ENCODE results near the gene C12orf54. TPM values are rescaled to one million over a fixed set of nuclear protein-coding genes. Genes with fewer than 3 reads are reported as not detected.
A peak's percentile ranks its signal among the peaks of the same experiment; 100 is the strongest.
"Not testable (repeated sequence)": the region's sequence is repeated elsewhere in the genome, so short reads cannot be mapped to it uniquely, and the experiment has no call there.

C12orf54 gene
- total RNA-seq = under 1 TPM in 1 of 6 donors, not detected in 5; 0.64 TPM

- H3K27ac ChIP-seq = no peak within 1 kb of the TSS
- H3K4me1 ChIP-seq = no peaks in the 10 kb centered on the region
- no peaks in the 10 kb centered on the region for H3K36me3 ChIP-seq
- ATAC-seq (ENCODE audit: low FRiP score in 2 of 2) (no peak), DNase-seq (no peak)
- no peaks in the 10 kb centered on the region for H3K27me3 ChIP-seq
- H3K9me3 ChIP-seq = no peaks in the 10 kb centered on the region
- H3K4me3 ChIP-seq = no peak within 1 kb of the TSS
- TF ChIP-seq EP300 (IDR thresholded peaks at IDR 0.05) (no peak), POLR2A (IDR thresholded peaks at IDR 0.05) (no peak), CTCF (IDR thresholded peaks at IDR 0.05) (no peak), POLR2AphosphoS5 (IDR thresholded peaks at IDR 0.05) (no peak)
- 89 to 93% methylated on average over 2 of the region's 2 CpGs for WGBS, 2 donors
These were observed at the start of gene C12orf54 for GRCh38 chr12:48482198-48482597. Gene C12orf54, plus strand, starts transcription at chr12:48482498. Its CDS starts 799 bp downstream, at chr12:48483297.

DNA sequence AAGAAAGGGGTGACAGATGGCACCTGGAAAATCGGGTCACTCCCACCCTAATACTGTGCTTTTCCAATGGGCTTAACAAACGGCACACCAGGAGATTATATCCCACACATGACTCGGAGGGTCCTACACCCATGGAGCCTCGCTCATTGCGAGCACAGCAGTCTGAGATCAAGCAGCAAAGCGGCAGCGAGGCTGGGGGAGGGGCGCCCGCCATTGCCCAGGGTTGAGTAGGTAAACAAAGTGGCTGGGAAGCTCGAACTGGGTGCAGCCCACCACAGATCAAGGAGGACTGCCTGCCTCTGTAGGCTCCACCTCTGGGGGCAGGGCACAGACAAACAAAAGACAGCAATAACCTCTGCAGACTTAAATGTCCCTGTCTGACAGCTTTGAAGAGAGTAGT is 48.3 kb upstream of the C12orf54 start:
- not testable (repeated sequence) for H3K27me3 ChIP-seq; ATAC-seq (ENCODE audit: low FRiP score in 2 of 2); H3K36me3 ChIP-seq; H3K4me3 ChIP-seq; H3K4me1 ChIP-seq; H3K9me3 ChIP-seq; H3K27ac ChIP-seq
- 90 to 91% methylated on average over 10 of the region's 10 CpGs for WGBS, 2 donors
- DNase-seq = peak in 1 of 2 donors; percentile 54

DNA sequence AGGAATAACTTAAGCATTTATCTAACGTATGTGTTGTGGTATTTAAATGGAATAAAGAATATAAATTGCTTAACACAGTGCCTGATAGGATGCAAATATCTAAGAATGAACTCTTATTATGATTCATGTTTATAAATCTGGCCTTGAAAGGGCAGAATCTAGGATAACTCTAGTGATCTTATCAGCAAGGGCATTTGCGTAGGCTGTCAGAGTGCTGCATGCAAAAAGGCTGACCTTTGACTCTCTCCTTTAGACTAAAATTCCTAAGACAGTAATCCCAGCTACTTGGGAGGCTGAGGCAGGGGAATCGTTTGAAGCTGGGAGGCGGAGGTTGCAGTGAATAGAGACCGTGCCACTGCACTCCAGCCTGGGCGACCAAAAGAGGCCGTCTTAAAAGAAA is 41.2 kb upstream of the C12orf54 start:
- no peaks in the 10 kb centered on the region for H3K36me3 ChIP-seq
- 69 to 77% methylated on average over 7 of the region's 7 CpGs for WGBS, 2 donors
- no peak for ATAC-seq (ENCODE audit: low FRiP score in 2 of 2)

GRCh38 chr12:48442179-48442847 is 40.0 kb upstream of the C12orf54 start:
- no peaks in the 10 kb centered on the region for H3K9me3 ChIP-seq
- H3K36me3 ChIP-seq = no peaks in the 10 kb centered on the region
- H3K27me3 ChIP-seq = no peaks in the 10 kb centered on the region
- H3K27ac ChIP-seq = no peak overlapping the region
- WGBS, 2 donors = 93 to 96% methylated on average over 3 of the region's 3 CpGs
- DNase-seq (no peak), ATAC-seq (ENCODE audit: low FRiP score in 2 of 2) (no peak)
- H3K4me1 ChIP-seq = no peaks in the 10 kb centered on the region
- no peak overlapping the region for H3K4me3 ChIP-seq
- no peak for TF ChIP-seq CTCF (IDR thresholded peaks at IDR 0.05)
- no peak for TF ChIP-seq EP300 (IDR thresholded peaks at IDR 0.05)
- TF ChIP-seq POLR2A (IDR thresholded peaks at IDR 0.05) = no peak
- TF ChIP-seq POLR2AphosphoS5 (IDR thresholded peaks at IDR 0.05) = no peak

More for the DNA sequence above, 41.2 kb upstream of the C12orf54 start:
- H3K4me3 ChIP-seq = no peak overlapping the region
- H3K9me3 ChIP-seq = no peaks in the 10 kb centered on the region
- H3K4me1 ChIP-seq = no peaks in the 10 kb centered on the region
- H3K27ac ChIP-seq = no peak overlapping the region
- no peak for DNase-seq
- TF ChIP-seq EP300 (IDR thresholded peaks at IDR 0.05) (no peak), POLR2A (IDR thresholded peaks at IDR 0.05) (no peak), CTCF (IDR thresholded peaks at IDR 0.05) (no peak), POLR2AphosphoS5 (IDR thresholded peaks at IDR 0.05) (no peak)
- H3K27me3 ChIP-seq = no peaks in the 10 kb centered on the region

DNA sequence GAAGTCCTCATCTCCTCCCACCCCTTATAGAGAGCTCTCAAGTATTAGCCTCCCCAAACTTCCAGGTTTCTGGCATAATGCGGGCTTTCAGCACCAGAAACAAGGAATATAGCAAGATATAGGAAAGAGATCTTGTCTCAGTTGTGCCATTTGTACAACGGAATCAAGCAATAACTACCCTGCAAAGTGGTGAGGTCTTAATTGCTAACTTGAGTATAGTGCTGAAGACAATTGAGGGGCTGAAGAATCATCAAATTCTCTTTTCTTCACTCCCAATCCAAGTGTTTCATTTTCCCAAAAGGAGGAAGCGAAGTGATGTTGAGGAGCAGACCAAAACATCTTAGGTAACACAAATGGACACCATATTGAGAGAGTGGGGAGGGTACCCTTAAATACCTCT is 36.8 kb upstream of the C12orf54 start:
- H3K4me1 ChIP-seq = no peaks in the 10 kb centered on the region
- peaks cover 0 to 4% (median 0%) of the 10 kb centered on the region in 4 donors for H3K9me3 ChIP-seq
- WGBS, 2 donors = 81 to 91% methylated on average over 3 of the region's 3 CpGs
- no peak overlapping the region for H3K27ac ChIP-seq
- ATAC-seq (ENCODE audit: low FRiP score in 2 of 2) = no peak
- no peaks in the 10 kb centered on the region for H3K36me3 ChIP-seq
- no peak overlapping the region for H3K4me3 ChIP-seq
- no peaks in the 10 kb centered on the region for H3K27me3 ChIP-seq
- no peak for DNase-seq
- no peak for TF ChIP-seq POLR2AphosphoS5 (IDR thresholded peaks at IDR 0.05)
- TF ChIP-seq EP300 (IDR thresholded peaks at IDR 0.05) = no peak
- no peak for TF ChIP-seq CTCF (IDR thresholded peaks at IDR 0.05)
- TF ChIP-seq POLR2A (IDR thresholded peaks at IDR 0.05) = no peak
